Fibroblast of upper back skin (primary cell): ENCODE measurements around the gene RNF183.
"Not testable (repeated sequence)": the region's sequence is repeated elsewhere in the genome, so short reads cannot be mapped to it uniquely, and the experiment has no call there.

Experiments
- DNase-seq: peaks from one replicate; pipeline ENCODE4 v3.0.0-alpha.2; 2013

The RNF183 gene

DNA sequence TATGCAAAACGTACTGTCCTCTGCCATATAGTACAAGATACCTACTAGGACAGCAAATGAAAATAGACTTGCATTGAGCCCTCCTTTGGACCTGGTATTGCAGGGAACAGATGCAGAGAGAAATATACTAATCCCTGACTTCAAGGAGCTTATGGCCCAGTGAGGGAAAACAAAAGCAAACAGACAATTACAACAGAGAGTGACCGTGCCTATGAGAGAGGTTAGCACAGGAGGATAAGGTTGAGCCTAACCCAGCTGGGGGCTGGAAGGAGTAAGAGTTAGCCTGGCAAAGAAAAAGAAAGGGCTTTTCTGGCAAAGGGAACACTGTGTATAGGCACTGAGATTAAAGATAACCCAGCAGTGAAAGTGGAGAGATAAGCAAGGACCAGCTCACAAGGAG is 33.3 kb downstream of the RNF183 start:
- no peak for DNase-seq

DNA sequence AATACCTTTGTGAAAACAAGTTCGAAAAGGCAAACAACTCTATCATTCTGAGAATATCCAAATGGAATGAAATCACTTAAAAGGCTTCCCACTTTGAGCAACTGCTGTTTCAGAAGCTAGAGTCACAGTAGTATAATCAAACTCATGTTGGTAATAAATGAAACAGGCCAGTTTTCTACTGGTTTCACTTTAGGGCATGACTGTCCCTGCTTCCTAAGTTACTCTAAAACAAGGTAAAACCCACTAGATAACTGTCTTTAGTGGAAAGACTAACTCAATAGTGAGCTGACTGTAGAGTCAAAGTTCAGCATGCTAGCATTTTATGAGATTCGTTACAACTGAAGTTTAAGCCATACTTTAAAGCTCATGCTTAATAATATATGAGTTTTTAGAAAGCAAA is 33.8 kb downstream of the RNF183 start:
- DNase-seq: no peak

DNA sequence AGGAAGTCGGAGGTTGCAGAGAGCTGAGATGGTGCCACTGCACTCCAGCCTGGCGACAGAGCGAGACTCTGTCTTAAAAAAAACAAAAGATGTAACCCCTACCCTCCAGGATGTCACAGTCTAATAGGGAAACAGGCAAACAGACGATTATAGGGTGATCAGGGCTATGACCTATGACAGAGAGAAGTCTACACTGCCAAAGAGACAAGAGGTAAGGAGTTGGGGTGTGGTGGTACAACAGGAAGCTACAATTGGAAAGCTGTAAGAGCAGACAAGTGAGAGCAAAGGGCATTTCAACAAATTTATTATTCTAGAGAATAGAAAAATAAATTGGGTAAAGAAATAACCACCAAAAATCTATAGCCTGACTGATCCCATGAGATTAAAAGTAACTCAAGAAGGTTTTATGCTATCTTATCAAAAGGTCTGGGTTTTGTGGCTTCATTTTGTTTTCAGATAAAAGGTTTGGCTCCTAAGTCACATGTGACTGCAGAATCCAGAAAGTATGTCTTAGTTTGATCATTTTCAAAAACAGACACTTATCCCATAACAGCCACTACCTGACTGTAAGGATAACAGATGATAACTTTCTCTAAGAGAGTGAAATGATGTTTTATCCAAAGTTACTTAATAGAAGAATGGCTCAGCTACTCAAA is 35.1 kb downstream of the RNF183 start:
- DNase-seq: no peak

DNA sequence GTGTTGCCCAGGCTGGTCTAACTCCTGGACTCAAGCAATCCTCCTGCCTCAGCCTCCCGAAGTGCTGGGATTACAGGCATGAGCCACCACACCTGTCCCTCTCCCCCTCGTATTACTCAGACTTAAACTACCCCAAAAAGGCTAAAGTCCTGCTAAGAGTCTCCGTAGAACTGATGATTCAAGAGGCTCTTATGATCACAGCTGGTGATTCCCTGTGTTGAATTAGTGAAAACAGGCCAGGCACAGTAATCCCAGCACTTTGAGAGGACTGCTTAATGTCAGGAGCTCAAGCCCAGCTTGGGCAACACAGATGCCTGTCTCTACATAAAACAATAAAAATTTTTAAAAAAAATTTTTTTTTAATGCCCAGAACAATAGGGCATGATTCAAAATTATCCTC is 37.0 kb downstream of the RNF183 start:
- no peak for DNase-seq

DNA sequence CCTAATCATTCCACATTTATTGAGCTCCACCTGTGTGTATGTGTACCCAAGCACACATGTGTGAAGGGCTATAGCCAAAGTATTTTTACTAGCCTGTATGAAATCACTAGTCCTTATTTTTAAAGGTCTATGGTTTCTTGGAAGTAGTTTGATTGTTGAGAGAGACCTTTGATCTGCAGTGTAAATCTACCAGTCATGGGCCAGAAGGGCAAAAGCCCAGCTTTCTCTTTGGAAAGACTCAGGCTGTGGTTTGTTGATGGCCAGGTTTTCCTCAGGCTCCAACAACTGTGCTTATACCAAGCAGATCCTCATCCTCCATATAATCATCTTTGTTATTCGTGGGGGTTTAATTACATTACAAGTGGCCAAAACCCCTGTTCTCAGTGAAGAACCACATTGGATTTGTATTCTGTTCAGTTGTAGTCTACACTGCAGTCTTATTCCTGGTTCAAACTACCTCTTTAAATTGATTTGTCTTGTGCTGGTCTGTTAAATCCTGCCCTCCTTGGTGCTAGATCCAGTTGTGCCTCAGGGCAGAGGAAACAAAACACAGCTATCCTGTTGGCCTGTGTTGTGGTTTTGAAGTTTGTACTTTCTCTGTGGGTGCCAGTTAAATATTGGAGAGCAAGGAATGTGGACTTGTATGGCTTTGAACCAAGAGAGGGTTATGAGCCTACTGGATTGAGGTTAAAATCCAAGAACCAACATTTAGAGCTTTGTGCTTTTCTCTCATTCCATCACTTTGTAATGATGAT is 41.1 kb downstream of the RNF183 start:
- no peak for DNase-seq

DNA sequence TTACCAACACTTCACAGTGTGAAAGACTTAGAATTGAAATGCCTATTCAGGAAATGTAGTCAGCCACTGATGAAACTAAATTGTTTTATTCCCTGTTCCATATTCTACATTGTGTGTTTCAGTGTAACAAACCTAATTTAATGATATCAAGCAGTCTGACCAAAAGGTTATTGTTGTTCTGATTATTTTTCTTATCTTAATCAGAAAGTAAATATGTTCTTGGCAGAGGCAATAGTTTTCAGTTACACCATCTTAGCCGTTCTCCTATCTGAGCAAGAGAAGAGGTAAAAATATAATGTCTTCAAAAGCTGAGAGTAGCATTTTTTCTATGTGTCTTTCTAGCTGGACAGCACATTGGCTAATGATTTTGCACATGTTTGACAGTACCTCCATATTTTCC is 44.9 kb downstream of the RNF183 start:
- DNase-seq: no peak

DNA sequence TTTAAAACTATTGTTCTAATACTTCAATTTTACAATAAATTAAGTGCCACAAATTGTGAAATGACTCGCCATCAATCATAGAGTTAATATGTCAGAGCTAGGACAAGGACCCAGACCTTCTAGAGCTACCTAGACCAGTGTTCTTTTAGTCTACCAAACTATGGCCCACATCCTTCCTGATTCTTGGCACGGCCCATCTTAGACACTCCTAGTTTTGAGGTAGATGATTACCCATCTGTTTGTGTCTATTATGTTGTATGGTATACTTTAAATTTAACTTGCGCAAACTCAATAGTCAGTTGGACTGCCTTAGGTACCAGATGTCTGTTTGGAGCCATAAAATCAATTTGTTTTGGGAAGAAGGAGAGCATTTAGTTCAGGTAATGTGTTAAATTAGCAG is 45.3 kb downstream of the RNF183 start:
- no peak for DNase-seq

DNA sequence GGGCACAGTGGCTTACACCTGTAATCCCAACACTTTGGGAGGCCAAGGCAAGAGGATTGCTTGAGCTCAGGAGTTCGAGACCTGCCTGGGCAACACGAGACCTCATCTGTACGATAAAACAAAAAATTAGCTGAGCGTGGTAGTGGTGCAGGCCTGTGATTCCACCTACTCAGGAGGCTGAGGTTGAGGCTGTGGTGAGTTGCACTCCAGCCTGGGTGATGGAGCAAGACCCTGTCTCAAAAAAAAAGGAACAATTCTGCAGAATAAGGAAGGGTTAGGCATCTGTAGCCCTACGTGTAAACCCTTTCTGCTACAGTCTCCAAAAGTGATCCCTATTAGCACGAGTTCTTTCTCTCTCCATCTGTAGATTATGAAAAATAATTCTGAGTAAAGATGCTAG is 47.7 kb downstream of the RNF183 start:
- DNase-seq: no peak

DNA sequence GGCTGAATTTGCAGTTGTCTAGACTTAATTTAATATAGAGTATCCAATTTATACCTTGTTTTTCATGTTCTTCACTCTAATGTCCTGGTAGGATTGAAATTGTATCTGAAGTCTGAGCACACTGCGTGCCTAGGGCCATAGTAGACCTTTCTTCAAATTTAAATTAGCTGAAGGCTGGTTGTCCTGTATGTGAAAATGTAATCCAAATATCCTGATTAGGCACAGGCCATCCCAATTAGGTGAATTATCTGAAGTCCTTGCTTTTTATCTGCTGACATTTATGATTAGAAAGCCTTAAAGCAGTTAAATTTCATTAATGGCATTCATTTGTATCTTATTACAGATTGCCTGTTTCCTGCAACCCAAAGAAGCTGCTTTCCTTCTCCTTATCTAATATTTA is 48.2 kb downstream of the RNF183 start:
- no peak for DNase-seq

DNA sequence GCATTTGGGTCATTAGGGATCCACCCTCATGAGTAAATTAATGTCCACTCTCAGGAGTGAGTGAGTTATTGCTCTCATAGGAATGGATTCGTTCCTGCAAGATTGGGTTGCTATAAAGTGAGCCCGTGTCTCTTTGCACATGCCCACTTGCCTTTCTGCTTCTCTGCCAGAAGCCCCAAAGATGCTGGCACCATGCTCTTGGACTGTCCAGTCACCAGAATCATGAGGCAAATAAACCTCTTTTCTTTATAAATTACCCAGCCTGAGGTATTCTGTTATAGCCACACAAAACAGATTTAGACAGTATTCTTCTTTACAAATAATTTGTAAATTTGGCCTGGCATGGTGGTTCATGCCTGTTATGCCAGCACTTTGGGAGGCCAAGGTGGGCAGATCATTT is 52.4 kb downstream of the RNF183 start:
- DNase-seq: no peak

DNA sequence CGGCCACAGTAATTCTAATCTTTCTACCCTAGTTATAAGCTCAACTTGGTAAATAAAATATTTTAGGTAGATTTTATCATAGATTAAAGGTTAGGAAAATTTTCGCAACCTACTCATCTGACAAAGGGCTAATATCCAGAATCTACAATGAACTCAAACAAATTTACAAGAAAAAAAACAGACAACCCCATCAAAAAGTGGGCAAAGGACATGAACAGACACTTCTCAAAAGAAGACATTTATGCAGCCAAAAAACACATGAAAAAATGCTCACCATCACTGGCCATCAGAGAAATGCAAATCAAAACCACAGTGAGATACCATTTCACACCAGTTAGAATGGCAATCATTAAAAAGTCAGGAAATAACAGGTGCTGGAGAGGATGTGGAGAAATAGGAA is 53.5 kb downstream of the RNF183 start:
- not testable (repeated sequence) for DNase-seq

DNA sequence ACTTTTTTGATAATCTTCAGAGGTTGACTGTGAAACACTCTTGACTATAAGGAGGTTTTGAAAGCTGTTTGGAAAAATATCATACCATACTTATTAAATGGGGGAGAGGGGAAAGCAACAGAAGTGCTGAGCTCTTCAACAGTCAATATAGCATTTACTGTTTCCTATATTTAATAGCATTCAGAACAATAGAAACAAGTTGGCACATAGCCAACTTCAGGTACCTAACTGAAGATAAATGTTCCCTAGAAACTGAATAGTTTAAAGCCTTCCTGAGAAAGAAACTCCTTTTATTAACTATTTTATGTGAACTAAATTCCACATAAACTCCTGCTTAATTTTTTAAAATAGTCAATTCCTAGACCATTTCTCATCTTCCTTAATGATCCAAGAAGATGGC is 55.5 kb downstream of the RNF183 start:
- DNase-seq: no peak
